GM12873 (cell line): ENCODE data around the gene TNFAIP1.
A peak's percentile ranks its signal among the peaks of the same experiment; 100 is the strongest.

Experiments
- TF ChIP-seq, protein P1 (sequence below): IDR thresholded peaks from 2 replicates; pipeline ENCODE4 v1.5.1; 2012; ENCODE audit warnings: low read depth, mild to moderate bottlenecking, moderate library complexity, low read length, control low read depth; ENCODE audit not compliant: insufficient read depth; ENCODE audit errors: missing control alignments

TNFAIP1 gene

GRCh38 chr17:28306954-28307401 lies 28.6 kb upstream of the TNFAIP1 start:
- TF ChIP-seq, protein P1, sequence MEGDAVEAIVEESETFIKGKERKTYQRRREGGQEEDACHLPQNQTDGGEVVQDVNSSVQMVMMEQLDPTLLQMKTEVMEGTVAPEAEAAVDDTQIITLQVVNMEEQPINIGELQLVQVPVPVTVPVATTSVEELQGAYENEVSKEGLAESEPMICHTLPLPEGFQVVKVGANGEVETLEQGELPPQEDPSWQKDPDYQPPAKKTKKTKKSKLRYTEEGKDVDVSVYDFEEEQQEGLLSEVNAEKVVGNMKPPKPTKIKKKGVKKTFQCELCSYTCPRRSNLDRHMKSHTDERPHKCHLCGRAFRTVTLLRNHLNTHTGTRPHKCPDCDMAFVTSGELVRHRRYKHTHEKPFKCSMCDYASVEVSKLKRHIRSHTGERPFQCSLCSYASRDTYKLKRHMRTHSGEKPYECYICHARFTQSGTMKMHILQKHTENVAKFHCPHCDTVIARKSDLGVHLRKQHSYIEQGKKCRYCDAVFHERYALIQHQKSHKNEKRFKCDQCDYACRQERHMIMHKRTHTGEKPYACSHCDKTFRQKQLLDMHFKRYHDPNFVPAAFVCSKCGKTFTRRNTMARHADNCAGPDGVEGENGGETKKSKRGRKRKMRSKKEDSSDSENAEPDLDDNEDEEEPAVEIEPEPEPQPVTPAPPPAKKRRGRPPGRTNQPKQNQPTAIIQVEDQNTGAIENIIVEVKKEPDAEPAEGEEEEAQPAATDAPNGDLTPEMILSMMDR, result no peak

- TF ChIP-seq, protein P1, result no peak
Observed at GRCh38 chr17:28313841-28314240, 21.7 kb upstream of the TNFAIP1 start.

DNA sequence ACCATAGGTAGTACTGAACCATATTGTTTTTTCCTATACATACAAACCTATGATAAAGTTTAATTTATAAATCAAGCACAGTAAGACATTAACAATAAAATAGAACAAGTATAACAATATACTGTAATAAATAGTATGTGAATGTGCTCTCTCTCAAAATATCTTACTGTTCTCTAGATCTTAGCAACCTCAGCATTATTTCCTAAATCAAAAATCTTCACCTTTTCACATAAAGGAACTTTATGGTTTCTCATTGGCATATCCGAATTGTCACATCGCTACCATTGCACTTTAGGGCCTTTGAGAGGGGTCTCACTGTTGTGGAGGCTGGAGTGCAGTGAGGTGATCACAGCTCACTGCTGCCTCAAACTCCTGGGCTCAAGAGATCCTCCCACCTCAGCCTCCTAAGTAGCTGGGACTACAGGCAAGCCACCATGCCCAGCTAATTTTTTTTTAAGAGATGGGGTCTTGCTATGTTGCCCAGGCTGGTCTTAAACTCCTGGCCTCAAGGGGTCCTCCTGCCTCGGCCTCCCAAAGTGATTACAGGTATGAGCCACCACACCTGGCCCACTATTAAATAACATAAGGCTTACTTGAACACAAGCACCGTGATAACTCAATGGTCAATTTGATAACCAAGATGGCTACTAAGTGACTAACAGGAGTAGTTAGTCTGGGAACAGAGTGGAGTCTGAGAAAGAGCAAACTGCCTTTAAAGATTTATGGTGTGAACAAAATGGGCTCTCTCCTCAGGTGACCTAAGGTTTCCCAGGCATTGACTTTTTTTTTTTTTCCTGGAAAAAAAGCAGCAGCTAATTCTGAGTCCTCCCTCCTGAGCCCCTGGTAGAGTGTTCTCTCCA lies 19.5 kb upstream of the TNFAIP1 start:
- TF ChIP-seq, protein P1, result no peak

DNA sequence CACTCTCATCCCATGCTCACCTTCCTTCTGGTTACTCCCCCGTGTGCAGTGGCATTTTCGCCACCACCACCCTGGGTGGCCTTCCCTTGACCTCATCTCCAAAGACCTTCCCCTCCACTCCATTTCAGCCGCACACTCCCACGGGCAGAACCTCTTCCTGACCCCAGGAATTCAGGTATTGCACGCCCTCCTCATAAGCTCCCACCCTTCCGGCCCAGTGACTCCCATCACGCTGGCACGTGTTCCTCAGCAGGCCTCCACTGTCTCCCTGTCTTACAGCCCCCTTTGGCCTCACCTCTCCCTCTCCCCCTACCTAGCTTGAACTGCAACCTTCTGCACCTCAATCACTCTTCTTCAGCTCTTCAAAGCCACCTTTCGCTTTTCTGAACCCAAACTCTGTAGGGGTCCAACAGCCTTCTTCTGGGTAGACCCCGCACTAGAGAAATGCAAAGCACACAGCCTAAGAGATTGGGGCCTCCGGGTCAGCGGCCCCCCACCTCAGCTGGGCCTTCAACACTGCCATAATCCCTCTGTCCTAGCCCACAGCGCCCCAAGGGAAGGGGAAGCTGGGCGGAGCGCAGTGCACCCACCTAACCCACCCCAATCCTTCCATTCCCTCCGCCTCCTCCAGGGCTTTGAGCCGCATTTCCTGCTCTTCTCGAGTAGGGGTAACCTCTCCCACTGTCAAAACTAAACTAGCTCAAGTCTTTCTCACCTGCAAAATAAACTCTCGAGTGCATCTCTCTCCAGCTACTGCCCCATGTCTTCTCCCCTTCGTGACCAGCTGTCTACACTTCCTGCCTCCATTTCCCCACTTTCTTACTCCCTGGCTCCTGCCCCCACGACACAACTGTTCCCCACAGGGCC lies 18.2 kb upstream of the TNFAIP1 start:
- TF ChIP-seq, protein P1, result no peak

GRCh38 chr17:28317966-28318758 lies 17.4 kb upstream of the TNFAIP1 start:
- TF ChIP-seq, protein P1, result peak; percentile 1

GRCh38 chr17:28318759-28319597 lies 16.6 kb upstream of the TNFAIP1 start, which contains the start of gene TMEM97:
Gene TMEM97, plus strand, starts transcription at chr17:28319200. Its CDS starts 40 bp downstream, at chr17:28319240.
- TF ChIP-seq, protein P1, result peak; percentile 1
